HEK293 (cell line): ENCODE data around the gene ARHGAP25.

Experiments
- CTCF ChIA-PET: fragments of 350-600 bp; formaldehyde crosslinking; extraction: SDS; loops from one replicate; lab custom pipeline; 2021; ENCODE audit warnings: antibody characterized with exemption; lab: Yijun Ruan, JAX
- POLR2A ChIA-PET: fragments of 300-600 bp; formaldehyde crosslinking; extraction: SDS; loops from one replicate; lab custom pipeline; 2020; ENCODE audit warnings: antibody characterized with exemption, inconsistent platforms; lab: Yijun Ruan, JAX
- H3K27ac ChIP-seq: fragments of 200-500 bp; sonication (Bioruptor generic); 2 replicates; pipeline ENCODE4 v1.5.1; 2014; ENCODE audit warnings: low read depth, low read length, control low read depth, inconsistent platforms; ENCODE audit errors: extremely low read depth
- H3K36me3 ChIP-seq, 2 experiments: fragments of 200-500 bp in 1 of 2; sonication (Bioruptor generic) in 1 of 2; 1 replicate in 1 of 2; 2 replicates in 1 of 2; pipeline ENCODE4 v1.5.1; 2014 to 2017; ENCODE audit warnings: inconsistent platforms in 2 of 2, low read length in 2 of 2; ENCODE audit not compliant: control insufficient read depth in 2 of 2, insufficient read depth in 1 of 2
- H3K4me1 ChIP-seq: fragments of 200-500 bp; sonication (Bioruptor generic); 2 replicates; pipeline ENCODE4 v1.5.1; 2014; ENCODE audit warnings: mild to moderate bottlenecking, low read length, inconsistent platforms; ENCODE audit not compliant: control insufficient read depth, insufficient read depth
- H3K4me3 ChIP-seq: 2 replicates; pipeline ENCODE4 v1.5.1; 2011; ENCODE audit warnings: low read depth, mild to moderate bottlenecking, control low read depth, low read length, moderate library complexity
- H3K9me3 ChIP-seq: fragments of 200-500 bp; sonication (Bioruptor generic); 2 replicates; pipeline ENCODE4 v1.5.1; 2014; ENCODE audit warnings: low read depth, low read length, inconsistent platforms; ENCODE audit not compliant: control insufficient read depth, insufficient read depth
- BCL11B ChIP-seq: fragments of 450-650 bp; formaldehyde crosslinking; IDR thresholded peaks from 2 replicates; pipeline ENCODE4 v1.5.1; 2016; ENCODE audit warnings: low read depth, missing biosample characterization, missing genetic modification characterization
- PRDM1 ChIP-seq: fragments of 450-650 bp; formaldehyde crosslinking; IDR thresholded peaks from 2 replicates; pipeline ENCODE4; 2016; ENCODE audit warnings: missing biosample characterization, missing genetic modification characterization
- PRDM2 ChIP-seq: fragments of 450-650 bp; formaldehyde crosslinking; IDR thresholded peaks from 2 replicates; pipeline ENCODE4 v1.5.1; 2016; ENCODE audit warnings: missing biosample characterization, missing genetic modification characterization, borderline replicate concordance
- RBAK ChIP-seq: fragments of 450-650 bp; formaldehyde crosslinking; IDR thresholded peaks from 2 replicates; pipeline ENCODE4 v1.5.1; 2016; ENCODE audit warnings: missing biosample characterization, missing genetic modification characterization
- ZBTB7A ChIP-seq: fragments of 450-650 bp; formaldehyde crosslinking; IDR thresholded peaks from 2 replicates; pipeline ENCODE4 v1.5.1; 2016; ENCODE audit warnings: low read depth, missing biosample characterization, missing genetic modification characterization
- ZNF132 ChIP-seq: fragments of 450-650 bp; formaldehyde crosslinking; IDR thresholded peaks from 2 replicates; pipeline ENCODE4 v1.5.1; 2017; ENCODE audit warnings: missing biosample characterization, missing genetic modification characterization, borderline replicate concordance
- ZNF148 ChIP-seq: fragments of 450-650 bp; formaldehyde crosslinking; IDR thresholded peaks from 2 replicates; pipeline ENCODE4 v1.5.0; 2017; ENCODE audit warnings: missing biosample characterization, missing genetic modification characterization, borderline replicate concordance
- ZNF157 ChIP-seq: fragments of 450-650 bp; formaldehyde crosslinking; IDR thresholded peaks from 2 replicates; pipeline ENCODE4 v1.5.1; 2016; ENCODE audit warnings: missing biosample characterization, missing genetic modification characterization
- ZNF223 ChIP-seq: fragments of 450-650 bp; formaldehyde crosslinking; IDR thresholded peaks from 2 replicates; pipeline ENCODE4 v1.5.1; 2016; ENCODE audit warnings: missing biosample characterization, missing genetic modification characterization
- ZNF239 ChIP-seq: fragments of 450-650 bp; formaldehyde crosslinking; IDR thresholded peaks from 2 replicates; pipeline ENCODE4 v1.5.1; 2016; ENCODE audit warnings: missing biosample characterization, missing genetic modification characterization
- ZNF274 ChIP-seq, 2 experiments: fragments of 200-500 bp in 1 of 2; fragments of 450-650 bp in 1 of 2; sonication (Bioruptor generic) in 1 of 2; formaldehyde crosslinking in 1 of 2; IDR thresholded peaks; 2 replicates each; pipeline versions ENCODE4 v1.5.1 to v1.6.1; 2014 to 2016; ENCODE audit warnings: borderline replicate concordance in 1 of 2, inconsistent platforms in 1 of 2, low read length in 1 of 2, missing biosample characterization in 1 of 2, missing genetic modification characterization in 1 of 2
- ZNF350 ChIP-seq: fragments of 450-650 bp; formaldehyde crosslinking; IDR thresholded peaks from 2 replicates; pipeline ENCODE4 v1.5.0; 2017; ENCODE audit warnings: missing biosample characterization, mild to moderate bottlenecking, missing genetic modification characterization
- ZNF623 ChIP-seq: fragments of 450-650 bp; formaldehyde crosslinking; IDR thresholded peaks from 2 replicates; pipeline ENCODE4 v1.5.1; 2016; ENCODE audit warnings: missing biosample characterization, missing genetic modification characterization
- ZNF654 ChIP-seq: fragments of 450-650 bp; formaldehyde crosslinking; IDR thresholded peaks from 2 replicates; pipeline ENCODE4 v1.5.1; 2016; ENCODE audit warnings: low read depth, missing biosample characterization, missing genetic modification characterization
- ZNF776 ChIP-seq: fragments of 450-650 bp; formaldehyde crosslinking; IDR thresholded peaks from 2 replicates; pipeline ENCODE4 v1.5.0; 2017; ENCODE audit warnings: missing biosample characterization, missing genetic modification characterization, borderline replicate concordance
- ZSCAN4 ChIP-seq: fragments of 450-650 bp; formaldehyde crosslinking; IDR thresholded peaks from 2 replicates; pipeline ENCODE4 v1.5.1; 2017; ENCODE audit warnings: missing biosample characterization, missing genetic modification characterization
- TF ChIP-seq, protein P1 (sequence below): fragments of 450-650 bp; formaldehyde crosslinking; IDR thresholded peaks from 2 replicates; pipeline ENCODE4 v1.5.1; 2016; ENCODE audit warnings: missing biosample characterization, missing genetic modification characterization
- TF ChIP-seq, protein P2 (sequence below): fragments of 450-650 bp; formaldehyde crosslinking; IDR thresholded peaks from 2 replicates; pipeline ENCODE4 v1.5.1; 2017; ENCODE audit warnings: missing biosample characterization, mild to moderate bottlenecking, missing genetic modification characterization, moderate library complexity

ARHGAP25 gene

DNA sequence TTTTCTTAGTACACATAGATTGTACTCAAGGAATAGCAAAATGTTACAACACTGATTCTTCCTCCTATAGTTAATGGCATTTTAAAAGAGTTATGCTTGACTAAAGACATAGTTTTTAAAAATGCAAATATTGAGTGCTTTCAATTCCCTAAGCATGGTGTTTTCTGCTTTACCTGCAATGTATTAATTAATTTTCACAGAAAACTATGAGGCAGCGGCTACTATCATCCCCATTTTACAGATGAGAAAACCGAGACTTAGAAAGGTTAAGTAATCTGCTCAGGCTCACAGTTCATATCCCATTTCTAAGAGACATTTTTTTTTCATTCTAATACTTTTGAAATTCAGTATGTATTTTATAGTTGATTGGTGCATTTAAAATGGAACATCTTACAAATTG is 98.6 kb downstream of the ARHGAP25 start (continued):
- TF ChIP-seq, protein P1, sequence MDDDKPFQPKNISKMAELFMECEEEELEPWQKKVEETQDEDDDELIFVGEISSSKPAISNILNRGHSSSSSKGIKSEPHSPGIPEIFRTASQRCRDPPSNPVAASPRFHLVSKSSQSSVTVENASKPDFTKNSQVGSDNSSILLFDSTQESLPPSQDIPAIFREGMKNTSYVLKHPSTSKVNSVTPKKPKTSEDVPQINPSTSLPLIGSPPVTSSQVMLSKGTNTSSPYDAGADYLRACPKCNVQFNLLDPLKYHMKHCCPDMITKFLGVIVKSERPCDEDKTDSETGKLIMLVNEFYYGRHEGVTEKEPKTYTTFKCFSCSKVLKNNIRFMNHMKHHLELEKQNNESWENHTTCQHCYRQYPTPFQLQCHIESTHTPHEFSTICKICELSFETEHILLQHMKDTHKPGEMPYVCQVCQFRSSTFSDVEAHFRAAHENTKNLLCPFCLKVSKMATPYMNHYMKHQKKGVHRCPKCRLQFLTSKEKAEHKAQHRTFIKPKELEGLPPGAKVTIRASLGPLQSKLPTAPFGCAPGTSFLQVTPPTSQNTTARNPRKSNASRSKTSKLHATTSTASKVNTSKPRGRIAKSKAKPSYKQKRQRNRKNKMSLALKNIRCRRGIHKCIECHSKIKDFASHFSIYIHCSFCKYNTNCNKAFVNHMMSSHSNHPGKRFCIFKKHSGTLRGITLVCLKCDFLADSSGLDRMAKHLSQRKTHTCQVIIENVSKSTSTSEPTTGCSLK (tag by site-specific recombination), result no peak
- TF ChIP-seq ZNF274 (IDR thresholded peaks at IDR 0.05; ENCODE audit: low read length) (no peak), ZNF274 (tag by site-specific recombination; IDR thresholded peaks at IDR 0.05; ENCODE audit: borderline replicate concordance) (no peak), ZSCAN4 (tag by site-specific recombination) (no peak), ZNF148 (tag by site-specific recombination) (no peak), RBAK (tag by site-specific recombination) (no peak), ZNF350 (no peak)

DNA sequence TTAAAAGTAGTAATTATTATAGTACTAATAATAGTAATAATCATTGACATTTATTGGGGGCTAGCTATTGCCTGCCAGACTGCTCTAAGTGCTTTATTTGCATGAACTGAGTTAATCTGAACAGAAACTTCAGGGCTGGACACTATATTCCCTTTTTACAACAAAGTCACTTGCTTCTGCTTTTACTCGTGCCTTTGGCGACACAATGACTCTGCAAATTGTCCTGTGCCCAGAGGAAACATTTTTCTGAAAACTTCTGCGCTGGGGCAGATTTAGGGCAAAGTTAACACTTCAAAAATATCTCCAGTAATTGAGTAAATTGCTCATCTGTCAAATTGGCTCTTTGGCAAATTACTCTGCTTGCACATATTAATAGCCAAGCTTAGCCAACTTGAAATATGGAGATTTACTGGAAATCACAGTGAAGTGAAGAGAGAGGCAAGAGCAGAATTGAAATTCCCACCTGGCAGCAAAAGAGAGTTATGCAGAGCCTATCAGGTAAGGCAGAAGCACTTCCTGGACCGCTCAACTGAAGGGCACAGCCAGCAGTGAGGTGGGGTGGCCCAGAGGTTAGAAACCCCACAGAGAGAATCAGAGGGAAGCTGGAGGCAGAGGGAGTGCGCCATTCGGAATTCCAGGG is 100.2 kb downstream of the ARHGAP25 start:
- TF ChIP-seq BCL11B (tag by site-specific recombination), result no peak
- no peak for TF ChIP-seq ZNF132 (tag by site-specific recombination)
- no peak for TF ChIP-seq PRDM1 (tag by site-specific recombination)
- TF ChIP-seq PRDM2 (tag by site-specific recombination), result no peak
- TF ChIP-seq, protein P2, sequence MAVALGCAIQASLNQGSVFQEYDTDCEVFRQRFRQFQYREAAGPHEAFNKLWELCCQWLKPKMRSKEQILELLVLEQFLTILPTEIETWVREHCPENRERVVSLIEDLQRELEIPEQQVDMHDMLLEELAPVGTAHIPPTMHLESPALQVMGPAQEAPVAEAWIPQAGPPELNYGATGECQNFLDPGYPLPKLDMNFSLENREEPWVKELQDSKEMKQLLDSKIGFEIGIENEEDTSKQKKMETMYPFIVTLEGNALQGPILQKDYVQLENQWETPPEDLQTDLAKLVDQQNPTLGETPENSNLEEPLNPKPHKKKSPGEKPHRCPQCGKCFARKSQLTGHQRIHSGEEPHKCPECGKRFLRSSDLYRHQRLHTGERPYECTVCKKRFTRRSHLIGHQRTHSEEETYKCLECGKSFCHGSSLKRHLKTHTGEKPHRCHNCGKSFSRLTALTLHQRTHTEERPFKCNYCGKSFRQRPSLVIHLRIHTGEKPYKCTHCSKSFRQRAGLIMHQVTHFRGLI (tag by site-specific recombination), result no peak
- no peak for TF ChIP-seq ZBTB7A (tag by site-specific recombination)
- no peak for TF ChIP-seq ZNF239 (tag by site-specific recombination)
- TF ChIP-seq ZNF157, result no peak
- no peak for TF ChIP-seq ZNF776
- TF ChIP-seq ZNF623, result no peak
- no peak for TF ChIP-seq ZNF223
- no peak for TF ChIP-seq ZNF654
- H3K4me1 ChIP-seq, result no peaks in the 10 kb centered on the region; the same call in 1 of the 2 replicates
- no peaks in the 10 kb centered on the region for H3K36me3 ChIP-seq
- ChIA-PET CTCF (interaction anchor here (0.7 to 10.0 kb wide), 7 partner anchors 9 to 371 kb away, joined by 3 to 130 read pairs (median 6); no protein-coding TSS in a partner anchor), POLR2A (interaction anchor here (0.9 kb wide), 1 partner anchor 83 kb away, joined by 3 read pairs; no protein-coding TSS in a partner anchor)
- H3K27ac ChIP-seq, result no peak overlapping the region
- H3K4me3 ChIP-seq, result no peak overlapping the region
- H3K9me3 ChIP-seq, result no peaks in the 10 kb centered on the region
